DMS53 (cell line): ENCODE results near the gene RING1.

ENCODE experiments used
- DNase-seq: peaks from one replicate; lab custom pipeline; 2025; lab: John Stamatoyannopoulos, UW

Gene RING1

DNA sequence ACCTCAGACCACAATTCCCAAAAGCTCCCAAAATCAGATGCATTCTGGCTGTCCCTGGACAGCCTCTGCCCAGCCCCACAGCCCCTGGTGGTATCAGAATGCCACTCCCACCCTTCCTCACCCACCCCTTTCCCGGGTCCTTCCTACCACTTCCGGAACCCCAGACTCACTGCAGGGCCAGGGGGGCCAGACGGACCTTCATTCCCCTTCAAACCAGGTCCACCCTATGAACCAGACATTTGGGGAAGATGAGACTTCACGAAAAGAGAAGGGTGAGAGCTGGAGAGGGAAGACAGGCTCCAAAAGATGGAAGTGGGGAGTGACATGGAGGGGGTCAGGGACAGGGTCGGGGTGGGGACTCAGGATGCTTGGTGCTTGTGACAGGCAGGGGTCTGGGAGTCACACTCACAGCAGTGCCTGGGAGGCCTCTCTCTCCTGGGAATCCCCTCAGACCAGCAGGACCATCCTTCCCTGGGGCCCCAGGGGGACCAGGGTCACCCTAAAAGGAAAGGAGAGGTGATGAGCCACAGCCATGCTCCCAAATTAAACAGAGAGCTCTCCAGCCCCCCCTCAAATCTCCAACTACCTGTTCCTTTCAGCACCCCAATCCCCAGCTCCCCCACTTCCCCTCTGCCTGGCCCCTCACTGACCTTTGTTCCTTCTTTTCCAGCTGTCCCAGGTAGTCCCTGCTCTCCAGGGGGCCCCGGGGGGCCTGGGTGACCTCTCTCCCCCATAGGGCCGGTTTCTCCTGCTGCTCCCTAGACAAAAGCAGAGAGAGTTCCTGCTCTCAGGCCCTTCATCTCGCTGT, 36.2 kb upstream of the RING1 start:
- DNase-seq: no peak

DNA sequence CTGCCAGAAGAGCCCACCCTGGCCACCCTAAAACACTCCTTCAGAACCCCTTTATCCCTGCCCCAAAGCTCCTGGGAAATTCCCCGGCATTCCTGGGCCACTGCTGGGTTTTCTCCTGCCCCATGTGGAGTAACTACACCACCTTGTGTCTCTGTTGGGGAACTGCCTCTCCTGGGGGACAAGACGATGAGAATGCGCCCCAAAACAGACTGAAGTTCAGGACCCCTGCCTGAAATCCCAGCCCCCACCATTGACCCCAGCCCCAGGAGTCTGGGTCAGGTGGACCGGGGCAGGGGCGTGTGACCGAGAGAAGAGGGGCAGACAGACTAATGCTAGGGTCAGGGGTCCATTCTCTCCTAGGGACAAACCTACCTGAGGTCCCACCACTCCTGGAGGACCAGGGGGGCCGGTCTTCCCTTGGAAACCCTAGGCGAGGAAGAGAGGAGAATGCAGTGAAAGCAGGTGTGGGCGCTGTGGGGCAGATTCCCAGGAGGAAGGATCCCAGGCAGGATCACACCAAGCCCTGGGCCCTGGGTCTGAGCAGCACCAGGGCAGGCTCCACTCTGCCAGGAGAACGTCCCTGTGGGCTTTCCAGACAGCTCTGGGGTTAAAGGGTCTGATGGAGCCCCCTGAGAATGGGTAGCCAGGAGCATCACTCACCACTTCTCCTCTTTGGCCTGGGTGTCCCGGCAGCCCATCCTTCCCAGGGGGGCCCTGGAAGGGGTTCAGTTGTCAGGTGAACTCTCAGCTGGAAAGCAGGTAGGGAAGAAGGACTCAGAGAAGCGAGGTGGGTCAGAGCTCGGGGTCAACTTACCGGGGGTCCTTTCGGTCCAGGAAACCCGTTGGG, 35.4 kb upstream of the RING1 start:
- peak; percentile 51 for DNase-seq

DNA sequence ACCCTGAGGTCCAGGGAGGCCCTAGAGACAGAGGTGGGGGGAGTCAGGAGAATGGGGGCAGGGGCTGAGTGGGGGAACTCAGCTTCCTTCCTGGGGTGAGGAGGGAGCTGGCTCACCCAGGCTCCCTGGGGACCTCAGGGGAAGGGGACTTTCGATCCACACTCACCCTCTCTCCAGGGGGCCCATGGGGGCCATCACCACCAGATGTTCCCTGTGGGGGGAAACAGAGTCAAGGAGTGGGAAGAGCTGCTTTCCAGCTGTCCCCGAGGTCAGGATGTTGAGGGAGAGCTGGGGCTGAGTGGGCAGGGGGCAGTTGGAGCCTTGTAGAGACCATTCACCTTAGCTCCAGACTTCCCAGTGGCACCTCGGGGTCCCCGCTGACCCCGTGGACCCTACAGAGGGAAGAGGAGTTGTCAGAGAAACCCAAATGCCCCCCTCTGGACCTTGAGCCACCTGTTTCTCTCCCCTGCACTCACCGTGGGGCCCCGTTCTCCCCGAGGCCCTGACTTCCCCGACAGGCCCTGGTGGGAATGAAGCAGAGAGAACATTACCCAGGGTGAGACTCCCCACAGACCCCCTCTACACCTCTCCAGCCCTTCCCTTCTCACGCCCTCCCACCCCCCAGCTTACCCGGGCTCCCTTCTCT, 34.6 kb upstream of the RING1 start:
- DNase-seq: no peak

DNA sequence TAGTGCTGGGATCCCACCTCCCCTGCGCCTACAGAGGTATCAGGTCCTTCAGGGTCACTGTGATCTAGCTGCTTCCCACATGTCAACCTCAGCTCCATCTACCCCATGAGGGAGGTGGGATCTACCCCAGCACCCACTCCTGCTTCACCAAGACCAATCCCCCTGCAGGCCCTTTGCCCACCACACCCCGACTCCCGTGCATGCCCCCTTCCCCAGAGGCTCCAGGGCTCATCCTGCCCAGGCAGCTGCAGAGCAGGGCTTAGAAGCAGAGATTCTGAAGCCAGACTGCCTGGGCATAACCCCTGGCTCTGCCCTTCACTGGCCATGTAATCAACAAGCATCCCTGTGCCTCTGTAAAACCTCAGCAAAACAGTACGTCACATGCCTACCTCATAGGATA, 33.5 kb upstream of the RING1 start:
- DNase-seq: no peak

DNA sequence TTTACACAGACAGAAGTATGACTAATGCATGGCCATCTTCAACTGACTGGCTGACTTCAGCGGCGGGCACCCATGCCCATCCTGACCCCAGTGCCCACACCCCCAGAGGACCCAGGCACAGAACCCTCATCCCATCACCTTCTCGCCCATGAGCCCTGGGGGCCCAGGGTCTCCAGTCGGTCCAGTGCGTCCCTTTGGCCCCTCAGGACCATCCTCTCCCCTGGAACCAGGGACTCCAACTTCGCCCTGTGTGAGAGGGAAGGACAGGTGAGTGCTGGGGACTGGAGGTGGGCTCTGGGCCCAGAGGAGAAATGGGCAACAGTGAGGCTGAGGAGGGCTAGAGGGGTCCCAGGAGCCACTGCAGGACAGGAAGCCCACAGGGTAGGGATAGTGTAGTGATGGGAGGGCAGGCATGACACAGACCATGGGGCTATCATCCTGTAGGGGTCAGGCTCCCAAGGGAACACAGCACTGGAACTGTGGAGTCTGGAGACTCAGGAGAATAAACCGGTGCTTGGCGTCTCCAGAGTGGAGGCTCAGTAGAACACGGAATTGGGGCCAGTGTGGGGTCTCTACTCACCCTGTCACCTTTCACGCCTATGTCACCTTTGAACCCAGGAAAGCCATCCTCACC, 32.7 kb upstream of the RING1 start:
- DNase-seq: peak; percentile 28

DNA sequence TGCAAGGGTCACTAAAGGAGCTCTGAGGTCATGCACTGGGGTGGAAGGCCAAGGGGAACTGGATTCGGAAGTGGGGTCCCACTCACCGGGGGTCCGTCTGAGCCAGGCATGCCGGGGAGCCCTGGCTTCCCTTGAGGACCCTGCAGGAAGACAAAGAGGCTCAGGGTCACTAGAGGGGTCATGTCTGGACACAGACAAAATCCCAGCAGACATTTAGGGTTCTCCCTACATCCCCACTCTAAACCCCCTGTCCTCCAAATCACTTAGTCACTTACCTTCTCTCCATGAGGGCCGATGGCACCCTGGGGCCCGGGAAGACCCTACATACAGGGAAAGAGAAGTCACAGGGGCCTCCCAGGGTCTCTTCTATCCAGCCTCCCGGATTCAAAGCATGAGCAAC, 31.4 kb upstream of the RING1 start:
- no peak for DNase-seq

DNA sequence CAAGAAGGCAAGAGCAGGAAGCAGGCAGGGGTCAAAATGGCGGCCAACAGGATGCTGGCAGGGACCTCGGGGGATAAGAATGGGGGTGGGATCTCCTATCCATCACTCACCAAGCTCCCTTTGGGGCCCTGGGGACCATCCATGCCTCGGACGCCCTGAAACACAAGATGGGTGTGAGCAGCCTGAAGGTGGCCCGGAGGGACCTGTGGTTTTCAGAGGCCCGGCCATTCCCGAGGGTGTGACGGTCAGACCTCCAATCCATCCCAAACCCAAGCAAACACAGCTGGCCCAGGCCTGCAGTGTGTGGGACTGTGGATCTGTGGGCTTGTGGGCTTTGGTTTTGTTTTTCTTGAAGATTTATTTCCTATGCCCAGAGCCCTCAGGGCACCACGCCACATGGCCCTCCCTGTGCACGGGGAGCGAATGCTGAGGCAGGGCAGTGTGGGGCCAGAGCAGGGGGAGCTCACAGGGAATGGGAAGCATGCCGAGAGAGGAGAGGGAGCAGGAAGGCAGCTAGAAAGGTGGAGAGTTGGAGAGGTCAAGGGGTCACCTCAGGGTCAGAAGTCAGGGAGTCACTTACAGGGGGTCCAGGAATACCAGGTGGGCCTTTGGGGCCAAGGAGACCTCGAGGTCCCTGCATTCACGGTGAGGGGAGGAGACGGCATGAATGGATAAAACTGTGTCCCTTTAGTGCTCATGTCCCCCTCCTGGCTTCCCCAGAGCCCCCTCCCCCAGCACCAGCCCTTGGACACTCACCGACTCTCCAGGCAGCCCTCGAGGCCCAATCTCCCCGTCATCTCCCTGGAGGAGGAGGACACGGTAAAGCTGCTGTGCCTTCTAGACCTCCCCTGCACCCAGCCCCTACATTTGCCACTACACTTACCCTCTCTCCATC, 30.5 kb upstream of the RING1 start:
- DNase-seq: no peak

DNA sequence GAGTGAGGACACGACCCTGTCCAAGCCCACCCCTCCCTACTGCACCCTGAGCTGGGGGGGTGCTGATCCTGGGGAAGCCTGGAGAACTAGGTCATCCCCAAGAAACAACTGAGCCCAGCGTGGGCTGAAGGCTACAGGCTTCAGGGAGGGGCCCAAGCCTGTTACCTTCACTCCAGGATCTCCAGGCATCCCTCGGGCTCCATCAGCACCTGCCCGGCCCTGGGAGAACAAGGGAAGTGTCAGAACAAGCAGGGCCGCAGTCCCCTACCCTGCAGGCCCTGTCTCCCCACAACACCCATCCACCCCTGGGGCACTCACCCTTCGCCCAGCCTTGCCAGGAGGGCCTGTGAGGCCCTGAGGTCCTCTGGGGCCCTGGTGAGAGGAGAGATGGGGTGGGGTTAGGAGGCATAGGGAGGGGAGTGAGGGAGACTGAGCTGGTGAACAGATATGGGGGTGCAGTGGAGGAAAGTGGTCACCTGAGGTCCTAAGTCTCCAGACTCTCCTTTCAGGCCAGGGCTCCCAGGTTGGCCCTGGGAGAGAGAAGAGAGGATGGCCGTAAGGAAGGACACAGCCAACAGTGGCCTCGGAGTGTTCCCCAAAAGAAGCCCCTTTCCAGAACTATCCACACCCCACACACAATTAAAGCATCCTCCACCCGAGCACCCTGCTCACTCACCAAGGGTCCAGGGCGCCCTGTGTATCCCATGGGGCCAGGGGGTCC, 29.4 kb upstream of the RING1 start:
- no peak for DNase-seq

DNA sequence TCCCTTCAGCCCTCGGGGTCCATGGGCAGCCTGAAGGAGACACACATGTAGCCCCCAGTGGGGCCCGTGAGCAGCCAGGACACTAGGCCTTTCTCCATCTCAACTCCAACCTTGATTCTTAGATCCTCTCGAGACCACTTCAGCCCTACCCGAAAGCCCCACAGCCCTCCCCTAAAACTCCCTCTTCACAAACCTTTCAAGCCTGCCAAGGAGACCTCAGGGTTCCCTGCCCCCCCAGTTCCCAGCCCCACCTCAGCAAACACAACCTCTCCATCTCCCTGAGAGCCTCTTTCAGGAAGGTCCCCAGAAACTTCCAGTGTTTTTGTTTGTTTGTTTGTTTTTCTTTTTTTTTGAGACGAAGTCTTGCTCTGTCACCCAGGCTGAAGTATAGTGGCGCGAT, 27.2 kb upstream of the RING1 start:
- DNase-seq: no peak

DNA sequence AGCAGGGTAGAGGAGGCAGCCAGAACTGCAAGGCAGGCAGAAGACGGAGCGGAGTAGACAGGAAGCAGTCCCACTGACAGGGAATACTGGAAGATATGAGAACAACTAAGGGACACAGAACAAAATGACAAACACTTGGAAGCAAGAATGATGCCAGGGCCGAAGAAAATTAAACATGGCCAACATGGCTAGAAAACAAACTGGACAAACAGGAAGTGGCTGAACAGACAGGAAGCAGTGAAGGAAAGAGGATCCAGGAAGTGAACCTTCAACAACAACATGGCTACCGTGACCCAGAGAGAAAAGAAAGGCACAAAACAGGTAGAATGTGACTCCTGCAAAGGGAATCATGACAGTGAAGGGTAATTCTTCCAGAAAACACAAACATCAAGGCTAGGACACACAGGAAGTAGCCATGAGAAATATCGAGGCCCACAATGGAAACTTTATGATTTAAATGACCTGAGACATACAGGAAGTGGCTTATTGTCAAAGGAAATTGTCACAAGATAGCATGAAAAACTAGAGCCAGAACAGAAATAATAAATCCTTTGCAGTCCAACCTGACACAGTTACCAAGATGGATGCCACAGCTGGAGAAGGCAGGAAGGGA, 25.1 kb upstream of the RING1 start:
- no peak for DNase-seq

DNA sequence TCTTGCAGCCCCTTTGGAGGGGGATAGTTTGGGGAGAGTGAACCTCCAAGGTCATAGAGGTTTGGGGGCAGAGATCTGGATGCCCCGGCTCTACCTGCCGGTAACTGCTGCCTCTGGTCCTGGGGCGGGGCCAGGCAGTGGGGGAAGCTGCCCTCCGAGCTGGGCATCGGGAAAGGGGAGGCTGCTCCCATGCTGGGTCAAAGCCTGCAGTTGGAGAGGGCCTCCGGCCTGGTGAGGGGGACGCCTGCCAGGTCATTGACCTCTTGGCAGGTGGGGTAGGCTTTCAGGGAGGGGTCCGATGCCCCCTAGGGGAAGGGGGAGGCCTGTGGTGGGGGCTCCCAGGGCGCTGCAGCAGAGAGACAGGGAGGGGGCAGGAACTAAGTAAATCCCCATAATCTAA, 23.1 kb upstream of the RING1 start:
- DNase-seq: no peak

DNA sequence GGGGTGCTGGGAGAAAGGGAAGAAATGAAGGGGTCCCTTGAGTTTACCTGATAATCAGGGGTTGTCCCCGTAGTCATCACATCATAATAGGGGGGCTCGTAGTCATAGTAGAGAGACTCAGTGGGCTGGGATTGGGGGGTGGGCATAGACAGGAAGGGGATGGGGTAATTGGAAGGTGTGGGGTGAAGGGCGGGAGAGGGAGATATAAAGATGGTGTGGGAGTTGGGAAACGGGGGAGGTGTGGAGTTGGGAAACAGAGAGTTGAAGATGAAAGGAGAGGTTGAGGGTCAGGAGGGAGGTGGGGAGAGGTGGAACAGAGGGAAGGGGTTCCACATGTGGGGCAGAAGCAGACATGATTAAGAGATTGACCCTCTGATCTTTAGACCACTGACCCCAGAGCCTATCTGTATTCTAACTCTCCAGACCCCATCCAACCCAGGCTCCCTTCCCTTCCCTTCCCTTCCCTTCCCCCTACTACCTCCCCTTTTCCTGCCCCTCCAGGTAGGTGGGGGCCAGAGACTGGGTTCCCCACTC, 22.6 kb upstream of the RING1 start:
- no peak for DNase-seq

DNA sequence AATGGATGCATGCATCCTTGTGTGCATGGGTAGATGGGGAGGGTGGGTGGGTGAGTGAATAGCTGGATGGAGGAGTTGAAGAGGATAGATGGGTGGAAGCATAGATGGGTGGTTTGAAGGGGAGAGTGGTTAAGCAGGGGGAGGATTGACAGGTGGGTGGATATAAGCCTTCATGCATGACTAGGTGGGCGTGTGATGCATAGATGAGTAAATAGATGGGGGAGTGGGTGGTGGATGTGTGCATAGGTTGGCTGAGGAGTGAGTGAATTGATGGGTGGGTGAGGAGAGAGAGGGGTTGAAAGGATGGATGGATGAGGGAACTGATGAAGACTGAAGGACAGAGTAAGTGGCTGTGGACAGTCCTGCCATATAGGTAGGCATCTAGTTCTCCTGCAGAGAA, 20.5 kb upstream of the RING1 start:
- no peak for DNase-seq

DNA sequence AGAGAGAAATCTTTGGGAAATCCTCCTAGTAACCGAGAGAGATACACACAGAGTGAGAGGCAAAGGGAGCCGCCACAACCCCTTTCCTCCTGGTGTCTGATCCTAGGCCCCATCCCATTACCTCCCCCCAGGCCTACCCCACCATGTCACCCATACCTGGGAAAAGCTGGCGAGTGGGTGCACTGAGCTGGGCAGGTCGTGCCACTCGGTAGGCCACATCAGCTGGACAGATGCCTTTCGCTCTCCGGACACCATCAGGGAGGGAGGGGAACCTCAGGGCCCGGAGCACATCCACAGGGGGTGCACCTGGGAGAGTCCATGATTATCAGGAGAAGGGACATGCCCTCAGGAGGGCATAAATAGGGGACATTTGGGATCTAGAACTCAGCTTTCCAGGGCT, 19.1 kb upstream of the RING1 start:
- DNase-seq: no peak

DNA sequence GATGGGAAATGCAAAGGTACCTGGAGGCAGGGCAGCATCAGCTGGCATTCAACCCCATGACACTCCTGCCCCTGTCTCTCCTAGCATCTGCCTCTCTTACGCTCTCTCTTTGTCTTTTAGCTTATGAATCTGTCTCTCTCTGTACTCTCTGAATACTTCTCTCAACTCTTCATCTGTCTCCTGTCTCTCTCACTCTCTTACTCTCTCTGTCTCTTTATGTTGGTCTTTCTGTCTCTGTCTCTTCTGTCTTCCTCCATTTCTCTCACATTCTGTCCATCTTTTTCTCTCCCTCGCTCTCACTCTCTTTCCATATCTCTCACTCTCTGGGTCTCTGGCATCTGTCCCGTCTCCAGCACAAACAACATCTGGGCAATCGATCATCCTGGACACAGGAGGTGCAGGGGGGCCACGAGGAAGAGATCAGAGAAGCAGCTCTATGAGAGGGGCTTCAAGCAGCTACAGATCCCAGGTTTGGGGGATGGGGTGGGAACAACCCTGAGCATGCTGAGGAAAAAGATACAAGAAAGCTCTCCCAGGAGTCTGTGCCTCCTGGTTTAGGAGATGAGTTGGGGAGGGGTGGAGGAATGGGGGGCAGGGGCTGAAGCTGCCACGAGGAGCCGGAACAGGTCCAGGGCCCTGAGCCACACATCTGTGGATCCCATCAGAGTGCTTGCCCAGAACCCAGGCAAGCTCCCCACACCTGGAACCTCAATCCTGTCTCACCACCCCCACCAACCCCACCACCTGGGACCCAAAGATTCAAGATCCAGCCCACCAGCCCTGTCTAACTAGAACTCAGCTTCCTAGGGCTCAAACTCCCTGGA, 18.5 kb upstream of the RING1 start:
- no peak for DNase-seq

DNA sequence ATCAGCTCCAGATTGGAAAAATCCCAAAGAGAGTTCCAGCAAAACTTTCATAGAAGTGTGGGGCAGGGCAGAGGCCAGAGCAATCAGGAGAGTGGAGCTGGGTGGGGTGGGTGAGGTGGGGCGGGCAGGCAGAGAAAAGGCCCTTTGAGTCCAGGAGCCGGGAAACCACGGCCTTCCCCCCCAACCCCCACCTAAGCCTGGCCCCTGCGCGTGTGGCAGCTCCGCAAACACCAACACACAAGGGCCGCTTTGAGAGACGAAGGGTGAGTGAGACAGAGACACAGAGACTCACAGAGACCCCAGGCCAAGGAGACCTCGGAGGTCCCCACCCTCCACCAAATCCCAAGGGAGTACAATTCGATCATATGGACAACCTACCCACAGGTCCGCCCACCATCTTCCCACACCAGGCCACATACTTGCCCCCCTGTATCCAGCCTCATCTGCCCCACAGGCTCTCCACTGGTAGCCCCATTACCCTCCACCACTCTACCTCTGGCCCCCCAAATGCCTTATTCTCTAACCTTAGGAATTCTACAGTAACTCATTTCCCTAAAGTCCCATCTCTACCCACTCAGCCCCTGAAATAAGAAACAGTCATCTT, 17.7 kb upstream of the RING1 start:
- no peak for DNase-seq

DNA sequence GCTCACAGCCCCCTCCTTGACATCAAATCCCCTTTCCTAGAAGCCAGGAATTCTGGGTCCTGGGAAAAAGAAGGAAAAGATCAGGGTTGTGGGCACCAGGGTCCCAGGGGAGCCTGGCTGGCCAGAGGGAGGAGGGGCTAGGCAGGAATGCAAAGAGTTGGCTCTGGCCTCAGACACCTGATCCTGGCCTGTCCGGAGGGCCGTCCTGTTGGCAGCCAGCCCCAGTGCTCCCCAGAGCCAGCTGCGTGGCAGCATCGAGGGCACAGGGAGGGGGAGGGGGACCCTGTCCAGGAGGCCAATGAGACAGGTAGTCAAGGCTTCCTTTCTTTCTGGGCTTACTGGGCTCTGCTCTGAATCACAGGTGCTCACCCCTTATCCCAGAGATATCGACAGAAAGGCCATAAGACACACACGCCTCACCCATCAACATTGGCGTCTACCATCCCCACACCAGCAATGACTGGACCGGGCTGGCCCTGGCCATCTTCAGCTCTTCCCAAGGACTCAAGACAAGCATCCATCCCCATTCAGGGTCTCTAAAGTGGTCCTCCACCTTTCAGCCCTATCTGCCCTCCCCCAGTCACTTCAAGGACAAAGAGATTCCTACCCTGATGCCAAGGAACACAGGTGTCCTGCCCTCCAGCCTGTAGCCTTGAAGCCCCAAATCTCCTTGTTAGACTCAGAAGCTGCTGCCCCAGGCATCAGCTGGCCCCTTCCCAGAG, 16.8 kb upstream of the RING1 start:
- DNase-seq: peak; percentile 10

DNA sequence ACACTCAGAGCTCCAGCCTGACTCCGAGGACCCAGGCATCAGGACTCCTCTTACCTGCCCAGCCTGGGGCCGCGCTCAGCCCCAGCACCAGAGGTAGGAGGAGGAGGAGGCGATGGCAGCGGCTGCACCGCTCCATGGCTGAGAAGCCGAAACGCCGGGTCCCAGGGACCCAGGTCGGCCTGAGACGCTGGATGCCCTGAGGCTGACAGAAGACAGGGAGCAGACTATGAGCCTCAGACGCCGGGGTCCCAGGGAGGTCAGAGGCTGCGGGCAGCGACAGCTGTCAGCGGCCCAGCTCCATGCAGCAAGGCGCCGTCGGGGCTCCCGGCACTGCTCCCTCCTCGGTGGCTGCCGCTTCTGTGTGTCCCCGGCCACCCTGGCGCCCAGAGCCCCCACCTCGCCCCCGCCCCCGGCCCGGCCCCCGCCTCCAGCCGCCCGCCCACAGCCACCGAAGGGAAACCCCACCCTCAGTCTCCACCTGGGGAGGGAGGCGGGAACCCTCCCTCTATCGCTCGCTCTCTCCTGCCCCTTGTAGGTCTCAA, 16.1 kb upstream of the RING1 start, which contains the start of gene COL11A2:
Gene COL11A2 (minus strand): TSS at position 363 of the 542 bp plus-strand sequence. CDS start 227 bp downstream, at position 136.
- DNase-seq: peak; percentile 36
